K562 (cell line): ENCODE results near the gene TRPC3.

Experiments used
- EP300 ChIP-seq: IDR thresholded peaks from 2 replicates; pipeline ENCODE4 v1.6.1; 2012; ENCODE audit warnings: low read length, improper control_type of control experiment
- GATAD2A ChIP-seq: fragments of 450-650 bp; IDR thresholded peaks from 2 replicates; pipeline ENCODE4 v1.6.1; 2017
- KLF13 ChIP-seq: fragments of 450-650 bp; IDR thresholded peaks from 2 replicates; pipeline ENCODE4 v1.6.1; 2016; ENCODE audit warnings: missing genetic modification characterization, low read depth, mild to moderate bottlenecking, missing compliant biosample characterization, moderate library complexity, borderline replicate concordance
- TAF1 ChIP-seq: IDR thresholded peaks from 2 replicates; pipeline ENCODE4 v1.6.1; 2011; ENCODE audit warnings: mild to moderate bottlenecking, low read length, moderate library complexity; ENCODE audit not compliant: insufficient read depth, control insufficient read depth, severe bottlenecking; ENCODE audit errors: extremely low read depth
- ZBTB11 ChIP-seq, 3 experiments: fragments of 200-800 bp in 1 of 3; fragments of 250-450 bp in 1 of 3; fragments of 450-650 bp in 1 of 3; sonication (Bioruptor Pico) in 1 of 3; sonication (Bioruptor generic) in 1 of 3; formaldehyde crosslinking in 1 of 3; IDR thresholded peaks; 2 replicates each; pipeline versions ENCODE4 v1.6.1 to v1.8.0; 2016 to 2022; ENCODE audit warnings: mild to moderate bottlenecking in 2 of 3, missing genetic modification characterization in 2 of 3, missing compliant biosample characterization in 1 of 3, moderate library complexity in 1 of 3
- ZNF274 ChIP-seq: IDR thresholded peaks from 2 replicates; pipeline ENCODE4 v1.6.1; 2011; ENCODE audit warnings: low read depth, mild to moderate bottlenecking, low read length, moderate library complexity, borderline replicate concordance

- TF ChIP-seq GATAD2A, result no peak
- no peak for TF ChIP-seq TAF1
- no peak for TF ChIP-seq ZNF274
- no peak for TF ChIP-seq EP300
- TF ChIP-seq ZBTB11 (CRISPR knock-in tag; IDR thresholded peaks at IDR 0.05), result no peak
- no peak for TF ChIP-seq KLF13 (tag)
These were observed 43.5 kb downstream of the TRPC3 start for GRCh38 chr4:121908346-121908745.
